ENCODE results near the gene TCF7L2.
"Not testable (repeated sequence)": the region's sequence is repeated elsewhere in the genome, so short reads cannot be mapped to it uniquely, and the experiment has no call there.

Gene TCF7L2

GRCh38 chr10:113047963-113048781 is 98.1 kb downstream of the TCF7L2 start:
- DNase-seq = no peak

- no peak for DNase-seq
These were observed 99.8 kb downstream of the TCF7L2 start for GRCh38 chr10:113049881-113050280.

DNA sequence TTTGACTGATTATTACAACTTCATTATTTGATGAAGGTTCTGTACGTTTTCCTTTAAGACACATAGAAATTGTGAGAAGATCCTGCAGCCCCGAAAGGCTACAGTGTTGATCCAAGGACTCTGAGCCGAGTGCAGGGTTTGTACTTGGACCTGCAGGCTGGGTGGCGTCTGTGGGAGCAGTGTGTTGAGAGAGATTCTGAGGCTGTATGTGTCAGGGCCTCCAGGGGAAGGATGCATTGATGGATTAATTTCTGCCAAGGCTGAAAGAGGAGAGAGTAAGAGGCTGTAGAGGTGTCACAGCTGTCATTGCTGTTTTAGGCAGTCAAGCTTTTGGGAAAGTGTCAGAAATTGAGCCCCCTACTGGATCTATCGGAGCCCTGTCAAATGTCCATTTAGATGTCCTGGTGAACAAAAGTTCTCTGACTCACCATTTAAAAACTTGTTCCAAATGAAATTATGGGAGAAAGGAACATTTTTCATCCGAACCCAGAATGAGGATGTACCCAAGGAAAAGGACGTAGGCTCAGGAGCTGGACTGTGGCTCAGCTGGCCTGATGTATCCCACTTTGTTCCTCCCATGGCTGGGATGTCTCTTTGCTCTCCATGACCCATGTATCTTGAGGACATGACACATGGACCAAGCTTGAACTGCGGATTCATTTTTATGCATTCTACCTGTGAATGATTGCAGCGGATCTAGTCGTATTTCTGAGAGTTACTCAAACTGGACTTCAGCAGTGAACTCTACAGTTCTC is 102.2 kb downstream of the TCF7L2 start:
- no peak for DNase-seq

DNA sequence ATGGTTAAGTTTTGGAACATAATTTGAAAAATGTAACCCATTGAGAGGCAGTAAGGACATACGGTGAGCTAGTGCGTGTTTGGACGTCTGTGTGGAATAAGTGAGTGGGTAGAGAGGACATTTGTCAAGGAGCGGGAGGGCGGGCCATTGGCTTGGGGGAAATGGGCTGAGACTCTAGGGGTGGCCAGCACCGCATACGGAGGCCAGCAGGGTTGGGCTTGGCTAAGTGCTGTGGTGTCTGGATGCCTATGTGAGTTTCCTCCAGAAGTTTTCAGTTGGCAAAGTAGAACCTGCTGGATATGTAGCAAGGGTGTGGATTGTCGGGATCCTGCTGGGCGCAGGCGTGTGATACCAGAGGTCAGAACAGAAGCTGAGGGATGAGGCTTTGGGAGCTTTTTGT is 103.0 kb downstream of the TCF7L2 start:
- no peak for DNase-seq

- no peak for DNase-seq
These were observed 103.8 kb downstream of the TCF7L2 start for GRCh38 chr10:113053881-113054280.

GRCh38 chr10:113055458-113055857 is 105.4 kb downstream of the TCF7L2 start:
- no peak for DNase-seq

DNA sequence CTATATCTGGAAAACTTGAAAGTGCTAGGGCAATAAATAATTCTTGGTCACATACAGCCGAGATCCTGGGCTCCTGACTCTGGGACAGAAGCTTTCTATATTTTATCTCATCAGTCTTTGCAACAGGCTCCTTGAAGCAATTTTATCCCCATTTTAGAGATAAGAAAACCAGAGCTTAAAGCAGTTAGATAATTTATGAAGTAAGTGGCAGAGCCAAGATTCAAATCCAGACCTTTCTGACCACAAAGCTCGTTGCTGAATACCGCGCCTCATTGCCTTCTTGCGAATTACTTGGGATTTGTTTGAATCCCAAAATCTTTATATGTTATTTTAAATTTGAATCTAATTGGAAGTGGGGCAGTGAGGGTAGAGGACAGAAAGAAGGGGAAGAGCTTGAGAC is 106.0 kb downstream of the TCF7L2 start:
- no peak for DNase-seq

GRCh38 chr10:113056441-113057021 is 106.5 kb downstream of the TCF7L2 start:
- DNase-seq = no peak

DNA sequence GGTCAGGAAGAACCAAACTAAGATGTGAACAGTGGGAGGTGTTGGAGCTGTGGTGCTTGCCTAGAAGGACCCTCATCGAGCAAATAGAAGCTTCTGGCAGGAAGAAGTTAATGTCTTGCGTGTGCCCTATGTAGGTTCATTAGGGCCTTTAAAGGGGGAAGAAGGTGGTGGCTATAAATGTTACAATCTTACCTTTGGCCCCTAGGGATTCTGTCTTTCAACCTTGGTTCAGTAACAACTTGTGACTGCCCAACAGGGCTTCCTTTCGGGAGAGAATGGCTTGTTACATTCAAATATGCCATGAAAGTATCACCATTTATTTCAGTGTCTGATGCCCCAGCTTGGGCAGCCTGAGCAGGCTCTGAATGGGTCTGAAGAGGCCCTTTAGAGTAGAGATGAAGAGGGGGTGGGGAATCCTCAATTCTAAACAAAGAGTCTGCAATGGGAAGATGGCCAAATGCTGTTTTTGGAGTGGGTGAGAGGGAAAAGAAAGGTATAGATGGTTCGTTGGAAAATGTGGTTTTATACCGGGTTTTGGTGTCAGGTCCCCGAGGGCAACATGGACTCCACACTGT is 108.0 kb downstream of the TCF7L2 start:
- peak in 1 of 2 donors; percentile 14 for DNase-seq

DNA sequence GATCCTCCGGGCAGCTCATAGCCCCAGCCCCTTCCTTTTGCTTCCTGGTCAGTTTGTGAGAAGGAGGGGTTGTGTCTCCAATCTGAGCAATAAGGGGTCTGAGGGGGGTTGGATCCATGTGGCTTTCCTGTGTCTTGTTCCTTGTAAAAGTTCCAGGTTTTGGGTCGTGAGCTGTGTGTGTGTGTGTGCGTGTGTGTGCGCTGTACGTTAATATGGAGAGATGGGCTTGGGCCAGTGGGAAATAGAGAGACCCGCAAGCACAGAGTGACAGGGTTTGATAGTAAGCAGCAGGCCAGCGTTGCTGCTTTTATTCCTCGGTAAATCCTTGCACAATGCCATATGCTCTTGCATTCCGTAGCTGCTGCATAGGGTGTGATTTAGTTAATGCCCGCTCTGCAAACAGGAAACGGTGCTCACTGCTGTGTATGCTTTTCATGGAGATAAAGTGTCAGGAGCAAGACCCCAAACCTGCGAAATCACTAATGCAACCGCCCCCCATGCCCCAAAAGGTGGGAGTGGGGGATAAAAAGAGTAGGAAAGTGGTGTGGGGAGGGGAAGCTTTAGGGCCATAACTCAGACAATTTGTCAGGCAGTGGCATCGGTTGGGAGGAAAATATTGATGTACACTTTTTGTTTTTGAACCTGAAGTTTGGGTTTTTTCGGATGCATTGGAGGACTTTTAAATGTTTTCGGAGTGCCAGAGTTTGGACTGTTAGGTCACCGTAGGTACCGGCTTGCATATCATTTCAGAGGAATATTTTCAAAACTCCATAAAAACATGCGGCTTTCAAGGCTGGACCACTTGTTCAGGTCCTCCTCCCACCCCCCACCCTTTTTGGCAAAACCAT is 108.7 kb downstream of the TCF7L2 start:
- no peak for DNase-seq

DNA sequence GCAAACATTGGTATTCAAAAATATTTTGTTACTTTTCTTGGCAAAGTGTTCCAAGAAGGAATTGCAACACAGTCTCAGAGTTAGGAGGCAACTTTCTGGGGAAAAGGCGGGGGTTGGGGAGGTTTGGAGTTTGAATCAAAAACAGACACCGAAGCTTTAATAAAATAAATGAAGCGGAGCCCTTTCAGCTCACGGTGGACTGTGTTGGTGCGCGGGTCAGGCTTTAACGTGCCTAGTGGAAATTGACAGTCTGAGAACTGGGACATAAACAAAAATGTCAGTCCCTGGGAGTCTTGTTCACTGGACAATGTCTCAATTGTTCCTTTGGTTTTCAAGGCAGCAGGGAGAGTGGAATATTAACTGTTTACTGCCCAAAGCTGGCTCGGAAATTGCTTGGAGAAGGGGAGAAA is 109.3 kb downstream of the TCF7L2 start:
- peak; percentile 42 to 81 for DNase-seq

DNA sequence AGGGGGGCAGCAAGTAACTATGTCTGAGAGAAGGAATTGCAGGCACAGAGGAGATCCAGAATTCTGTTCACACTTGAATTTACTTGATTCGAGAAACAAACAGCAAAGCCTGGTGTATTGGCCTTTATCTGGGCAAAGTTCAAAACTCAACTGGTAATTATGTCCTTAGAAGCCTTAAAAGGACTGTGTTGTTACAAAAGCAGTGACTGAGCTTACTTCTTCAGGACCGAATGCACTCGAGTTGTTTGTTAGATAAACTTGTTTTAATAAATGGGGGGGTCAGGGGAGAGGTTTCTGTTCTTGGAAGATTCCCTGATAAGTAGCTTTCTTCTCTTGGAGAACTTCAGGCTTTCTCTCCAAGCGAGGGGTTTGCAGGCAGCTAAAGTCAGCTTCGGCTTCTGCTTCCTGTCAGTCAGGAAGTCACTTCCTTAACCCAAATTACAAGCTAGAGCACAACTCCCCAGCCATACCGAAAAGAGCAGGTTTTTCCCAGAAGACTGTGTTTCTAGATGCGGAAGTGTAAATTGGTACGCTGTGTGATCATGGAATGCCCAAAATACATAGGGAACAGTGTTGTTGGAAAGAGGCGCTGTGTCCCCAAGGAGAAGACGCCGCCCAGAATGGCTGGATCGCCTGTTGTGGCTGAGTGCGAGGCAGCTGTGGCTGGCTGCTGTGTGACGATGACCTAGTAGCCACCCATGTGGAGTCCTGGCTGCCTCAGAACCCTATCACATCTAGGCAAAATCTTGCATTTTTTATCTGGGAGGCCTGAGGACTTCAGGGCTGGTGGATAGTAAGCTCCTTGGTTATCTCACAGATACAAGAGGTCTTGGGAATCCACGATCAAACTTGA is 110.4 kb downstream of the TCF7L2 start:
- peak; percentile 45 to 63 for DNase-seq

- no peak for DNase-seq
These were observed 111.0 kb downstream of the TCF7L2 start for GRCh38 chr10:113061054-113061430.

- DNase-seq = no peak
These were observed 111.5 kb downstream of the TCF7L2 start for GRCh38 chr10:113061557-113061956.

DNA sequence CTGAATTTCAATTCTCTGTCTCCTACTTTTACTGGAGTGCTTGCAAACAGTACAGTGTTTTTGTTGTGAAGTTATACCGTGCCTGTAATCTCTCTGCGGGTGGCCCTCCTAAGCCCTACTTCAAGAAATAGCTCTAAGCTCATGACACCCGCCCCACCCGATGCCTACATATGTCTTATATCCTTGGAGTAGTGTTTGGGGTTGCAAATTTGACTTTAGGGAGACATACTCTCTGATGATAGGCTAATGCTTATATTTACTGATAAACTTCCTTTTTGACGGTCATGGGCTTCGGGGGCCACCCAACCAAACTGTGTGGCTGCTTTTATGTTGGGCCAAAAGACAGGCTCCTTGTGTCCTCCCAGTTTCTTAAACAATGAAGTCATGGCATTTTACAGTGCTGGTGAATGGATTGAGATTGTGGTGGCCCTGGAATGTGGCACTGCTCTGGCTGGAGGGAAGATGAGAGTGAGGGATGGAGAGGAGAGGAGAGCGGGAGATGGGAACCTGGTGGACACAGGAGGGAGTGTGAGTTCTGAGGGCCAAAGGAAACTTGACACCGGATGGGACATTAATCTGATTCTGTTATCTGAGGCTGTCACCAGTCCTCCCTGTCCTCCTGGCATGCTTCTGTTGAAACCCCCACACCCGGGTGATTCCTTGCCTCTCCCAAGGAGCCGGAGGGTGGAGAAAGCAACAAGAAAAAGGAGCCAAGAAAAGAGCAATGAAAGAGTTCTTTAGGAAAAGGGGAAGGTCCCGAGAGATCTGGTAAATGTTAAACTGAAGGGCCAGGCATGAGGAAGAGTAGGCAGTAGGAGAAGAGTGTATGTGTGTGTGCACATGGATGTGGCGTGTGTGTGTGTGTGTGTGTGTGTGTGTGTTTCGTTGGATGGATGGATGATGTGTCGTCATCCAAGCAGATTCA is 113.3 kb downstream of the TCF7L2 start:
- DNase-seq = no peak

DNA sequence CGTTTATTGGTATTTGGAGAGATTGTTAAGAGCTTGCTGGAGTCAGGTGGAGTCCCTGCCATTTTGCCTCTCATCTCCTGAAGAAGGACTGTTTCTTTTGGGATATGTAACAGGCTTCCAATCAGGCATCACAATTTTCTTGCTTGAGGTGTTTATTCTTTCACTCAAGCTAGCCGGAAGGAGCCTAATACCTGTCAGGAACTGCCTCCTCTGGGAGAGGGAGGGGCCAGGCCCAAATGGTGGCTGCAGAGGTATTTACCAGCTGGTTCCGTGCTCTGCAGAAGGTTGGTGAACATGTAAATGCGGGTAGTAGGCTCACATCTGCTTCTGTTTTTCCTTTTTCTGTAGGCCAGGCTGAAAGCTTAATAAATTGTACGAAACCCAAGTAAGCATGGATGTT is 114.0 kb downstream of the TCF7L2 start:
- DNase-seq = no peak

DNA sequence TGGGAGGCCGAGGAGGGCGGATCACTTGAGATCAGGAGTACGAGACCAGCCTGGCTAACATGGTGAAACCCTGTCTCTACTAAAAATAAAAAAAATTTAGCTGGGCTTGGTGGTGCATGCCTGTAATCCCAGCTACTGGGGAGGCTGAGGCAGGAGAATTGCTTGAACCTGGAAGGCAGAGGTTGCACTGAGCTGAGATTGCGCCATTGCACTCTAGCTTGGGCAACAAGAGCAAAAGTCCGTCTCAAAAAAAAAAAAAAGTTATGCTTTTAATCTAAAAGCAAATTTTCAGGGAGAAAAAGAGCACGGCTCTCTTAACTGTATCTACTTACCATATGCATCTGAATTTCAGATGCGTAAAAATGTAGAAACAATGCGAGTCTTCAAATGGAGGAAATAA is 116.1 kb downstream of the TCF7L2 start:
- DNase-seq = not testable (repeated sequence)

GRCh38 chr10:113066561-113067312 is 116.7 kb downstream of the TCF7L2 start:
- no peak for DNase-seq

GRCh38 chr10:113067501-113067900 is 117.5 kb downstream of the TCF7L2 start:
- DNase-seq = no peak

Data from hippocampal formation (tissue), 2 donors.